GM18508 (cell line): ENCODE measurements around the gene FPGS.
"Not testable (repeated sequence)": the region's sequence is repeated elsewhere in the genome, so short reads cannot be mapped to it uniquely, and the experiment has no call there.

Source experiments
- ATAC-seq: cut with Tn5 transposase; IDR thresholded peaks from one replicate; pipeline ENCODE4 v1.9.1; 2021; ENCODE audit warnings: moderate number of reproducible peaks; ENCODE audit not compliant: insufficient read depth, unreplicated experiment

The FPGS gene, protein sequence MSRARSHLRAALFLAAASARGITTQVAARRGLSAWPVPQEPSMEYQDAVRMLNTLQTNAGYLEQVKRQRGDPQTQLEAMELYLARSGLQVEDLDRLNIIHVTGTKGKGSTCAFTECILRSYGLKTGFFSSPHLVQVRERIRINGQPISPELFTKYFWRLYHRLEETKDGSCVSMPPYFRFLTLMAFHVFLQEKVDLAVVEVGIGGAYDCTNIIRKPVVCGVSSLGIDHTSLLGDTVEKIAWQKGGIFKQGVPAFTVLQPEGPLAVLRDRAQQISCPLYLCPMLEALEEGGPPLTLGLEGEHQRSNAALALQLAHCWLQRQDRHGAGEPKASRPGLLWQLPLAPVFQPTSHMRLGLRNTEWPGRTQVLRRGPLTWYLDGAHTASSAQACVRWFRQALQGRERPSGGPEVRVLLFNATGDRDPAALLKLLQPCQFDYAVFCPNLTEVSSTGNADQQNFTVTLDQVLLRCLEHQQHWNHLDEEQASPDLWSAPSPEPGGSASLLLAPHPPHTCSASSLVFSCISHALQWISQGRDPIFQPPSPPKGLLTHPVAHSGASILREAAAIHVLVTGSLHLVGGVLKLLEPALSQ

DNA sequence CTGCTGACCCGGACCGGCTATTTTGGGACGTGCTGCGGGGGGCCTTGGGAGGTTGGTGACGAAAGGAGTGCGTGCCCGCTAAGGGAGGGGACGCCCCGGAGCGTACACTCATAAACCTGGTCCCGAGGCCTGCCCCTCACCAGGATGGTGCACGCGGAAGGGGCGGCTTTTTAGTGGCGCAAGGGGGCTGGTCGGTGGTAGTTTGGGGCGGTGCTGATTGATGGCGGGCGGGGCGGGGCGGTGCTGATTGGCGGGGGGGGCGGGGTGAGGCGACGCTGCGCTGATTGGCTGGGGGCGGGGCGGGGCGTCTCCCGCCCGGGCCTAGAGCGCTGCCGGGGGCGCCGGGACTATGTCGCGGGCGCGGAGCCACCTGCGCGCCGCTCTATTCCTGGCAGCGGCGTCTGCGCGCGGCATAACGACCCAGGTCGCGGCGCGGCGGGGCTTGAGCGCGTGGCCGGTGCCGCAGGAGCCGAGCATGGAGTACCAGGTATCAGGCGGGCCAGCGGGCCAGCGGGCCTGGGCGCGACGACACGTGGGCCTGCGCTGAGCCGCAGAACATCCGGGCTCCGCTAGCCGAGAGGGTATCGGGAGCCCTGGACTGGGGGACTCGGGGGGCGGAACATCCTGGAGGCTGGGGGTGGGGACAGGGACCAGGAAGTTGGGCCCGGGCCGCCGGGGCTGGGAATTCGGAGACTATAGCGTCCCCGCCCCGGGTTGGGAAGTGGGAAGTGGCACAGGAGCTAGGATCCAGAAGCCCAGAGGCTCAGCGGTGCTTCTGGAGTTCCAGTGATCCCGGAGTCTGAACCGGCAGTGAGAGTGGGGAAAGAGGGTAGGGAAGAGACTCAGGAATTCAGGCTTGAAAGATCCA, at the start of gene FPGS:
FPGS (plus strand) TSS at position 307 of the 868 bp plus-strand sequence; CDS start at position 350, 43 bp downstream.
- ATAC-seq, result no peak

DNA sequence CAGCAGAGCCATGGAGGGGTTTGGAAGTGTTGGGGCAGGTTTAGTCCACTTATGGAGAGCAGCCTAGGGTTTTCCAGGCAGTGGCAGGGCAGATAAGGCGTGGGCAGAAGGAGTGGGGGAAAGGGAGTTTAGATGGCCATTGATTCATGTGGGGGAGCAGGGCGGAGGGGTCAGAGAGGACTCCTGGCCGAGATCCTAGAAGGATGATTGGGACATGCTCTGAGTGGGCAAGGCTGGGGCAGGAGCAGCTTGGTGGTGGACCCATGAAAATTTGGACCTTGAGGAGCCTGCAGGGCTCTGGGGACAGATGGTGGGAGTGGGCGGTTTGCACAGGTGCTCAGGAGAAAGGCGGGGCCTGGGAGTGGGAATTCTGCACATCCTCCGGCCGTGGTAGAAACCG, 49.5 kb upstream of the FPGS start:
- no peak for ATAC-seq

DNA sequence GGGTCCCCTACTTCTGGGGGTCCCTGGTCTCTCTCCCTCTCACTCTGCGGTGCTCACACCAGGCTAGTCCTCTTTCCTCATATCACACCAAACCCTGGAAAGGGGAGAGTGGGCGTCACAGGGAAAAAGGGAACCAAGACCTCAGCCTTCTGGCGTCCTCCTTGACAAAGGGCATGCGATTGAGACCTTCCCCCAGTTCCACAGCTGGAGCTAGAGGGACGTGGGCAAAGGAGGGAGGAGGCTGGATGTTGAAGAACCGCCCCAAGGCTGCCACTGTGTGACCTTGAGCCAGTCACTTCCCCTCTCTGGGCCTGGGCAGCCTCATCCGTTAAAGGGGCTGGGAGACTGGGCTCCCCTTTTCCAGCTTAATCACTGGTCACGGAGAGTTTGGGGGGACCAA, 49.1 kb upstream of the FPGS start:
- no peak for ATAC-seq

DNA sequence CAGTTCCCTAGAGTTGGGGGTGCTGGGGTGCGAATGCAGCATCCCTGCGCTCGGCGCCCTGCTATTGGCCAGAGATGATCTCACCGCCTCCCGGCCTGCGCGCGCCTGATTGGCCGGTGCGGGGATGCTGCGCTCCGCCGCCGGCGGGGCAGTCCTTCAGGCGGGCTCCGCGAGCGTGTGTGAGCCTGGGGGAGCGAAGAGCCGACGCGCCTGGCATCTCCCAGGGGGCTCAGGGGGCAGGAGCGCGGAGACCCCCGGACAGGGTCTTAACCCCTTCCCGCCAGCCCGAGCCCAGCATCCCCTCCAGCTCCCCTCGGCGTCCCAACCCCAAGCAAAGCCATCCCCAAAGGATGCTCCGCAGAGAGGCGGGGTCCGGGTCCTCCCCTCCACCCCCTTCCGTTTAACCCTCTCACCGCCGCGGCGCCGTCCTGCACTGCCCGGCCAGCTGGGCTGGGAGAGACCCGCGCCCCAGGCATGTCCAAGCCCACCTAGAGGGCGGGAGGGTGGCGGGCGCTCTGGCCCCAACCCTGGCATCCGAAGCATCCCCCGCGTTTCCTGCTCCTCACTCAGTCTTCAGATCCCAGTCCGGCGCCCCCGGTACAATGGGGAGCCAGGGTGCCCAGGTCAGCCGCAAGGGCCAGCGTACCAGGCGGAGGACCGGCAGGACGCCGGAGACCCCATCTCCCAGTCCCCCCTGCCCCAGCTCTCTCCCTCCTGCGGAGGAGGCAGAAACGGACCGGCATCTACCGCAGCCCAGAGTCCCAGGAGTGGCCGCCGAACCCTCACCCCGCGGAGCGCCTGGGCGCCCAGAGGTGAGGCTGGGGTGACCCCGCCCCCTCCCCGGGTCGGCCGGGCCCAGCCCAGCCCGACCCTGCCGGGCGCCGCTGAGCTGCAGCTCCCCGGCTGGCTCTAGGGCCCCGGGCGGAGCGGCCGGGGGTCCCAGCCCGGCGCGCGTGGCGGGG, 48.3 kb upstream of the FPGS start:
- ATAC-seq, result no peak

DNA sequence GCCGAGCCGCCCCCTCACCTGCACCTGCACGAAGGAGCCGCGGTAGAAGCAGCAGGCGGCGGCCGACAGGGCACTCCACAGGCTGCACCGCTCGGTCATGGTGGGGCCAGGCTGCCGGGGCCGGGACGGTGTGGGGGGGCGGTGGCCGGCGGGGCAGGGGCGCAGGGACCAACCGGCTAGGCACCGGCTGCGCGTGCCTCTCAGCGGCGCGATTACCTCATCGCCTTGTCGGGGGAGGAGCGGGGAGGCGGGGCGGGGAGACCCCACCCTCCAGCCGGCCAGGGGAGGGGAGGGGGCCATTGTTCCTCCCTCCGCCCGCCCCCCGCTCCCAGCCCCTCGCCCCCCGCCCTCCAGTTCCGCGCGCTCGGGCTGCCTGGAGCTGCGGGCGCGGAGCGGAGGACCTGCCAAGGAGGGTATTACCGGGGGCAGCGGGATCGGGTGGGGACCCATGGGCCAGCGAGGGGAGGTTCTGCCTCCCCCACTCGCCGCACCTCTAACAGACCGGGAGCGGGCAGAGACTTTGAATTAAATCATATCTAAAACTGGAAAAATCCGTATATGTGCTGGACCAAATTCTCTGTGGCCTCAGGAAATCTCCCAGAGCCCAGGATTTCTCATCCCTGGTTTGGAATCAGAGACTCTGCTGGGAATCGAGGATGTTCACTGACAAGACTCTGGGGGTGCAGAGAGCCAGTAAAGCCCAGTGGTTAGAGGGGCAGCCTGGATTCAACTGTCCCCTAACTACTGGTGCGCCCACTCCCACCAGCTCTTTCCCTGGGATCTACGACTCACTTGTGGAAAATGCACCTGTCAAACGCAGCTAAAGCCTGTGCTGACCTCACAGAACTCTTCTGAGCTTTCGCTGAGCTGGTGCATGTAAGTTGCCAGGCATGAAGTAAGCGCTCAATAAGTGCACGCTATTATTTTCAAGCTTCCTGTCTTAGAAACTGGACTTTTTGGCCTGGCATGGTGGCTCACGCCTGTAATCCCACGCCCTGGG, 47.3 kb upstream of the FPGS start:
- ATAC-seq, result no peak

DNA sequence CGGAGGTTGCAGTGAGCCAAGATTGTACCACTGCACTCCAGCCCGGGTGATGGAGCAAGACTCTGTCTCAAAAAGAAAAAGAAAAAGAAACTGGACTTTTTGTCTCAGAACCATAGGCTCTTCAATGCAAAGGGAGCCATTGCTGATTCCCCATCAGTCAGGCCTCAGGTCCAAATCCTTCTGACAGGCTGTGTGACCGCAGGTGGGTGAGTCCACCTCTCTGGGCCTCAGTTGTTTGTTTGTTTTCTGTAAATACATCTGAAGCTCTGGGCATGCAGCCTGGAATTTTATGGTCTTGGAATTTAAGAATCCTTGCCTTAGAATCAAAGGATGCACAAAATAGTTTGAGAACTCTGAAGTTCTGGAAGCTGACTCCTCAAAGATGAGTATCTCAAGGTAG, 46.4 kb upstream of the FPGS start:
- ATAC-seq, result no peak

DNA sequence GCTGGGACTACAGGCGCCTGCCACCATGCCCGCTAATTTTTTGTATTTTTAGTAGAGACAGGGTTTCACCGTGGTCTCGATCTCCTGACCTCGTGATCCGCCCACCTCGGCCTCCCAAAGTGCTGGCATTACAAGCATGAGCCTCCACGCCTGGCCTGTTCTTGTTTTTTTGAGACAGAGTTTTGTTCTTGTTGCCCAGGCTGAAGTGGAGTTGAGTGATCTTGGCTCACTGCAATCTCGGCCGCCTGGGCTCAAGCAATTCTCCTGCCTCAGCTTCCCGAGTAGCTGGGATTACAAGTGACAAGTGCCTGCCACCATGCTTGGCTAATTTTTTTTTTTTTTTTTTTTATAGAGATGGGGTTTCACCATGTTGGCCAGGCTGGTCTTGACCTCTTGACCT, 45.9 kb upstream of the FPGS start:
- not testable (repeated sequence) for ATAC-seq

DNA sequence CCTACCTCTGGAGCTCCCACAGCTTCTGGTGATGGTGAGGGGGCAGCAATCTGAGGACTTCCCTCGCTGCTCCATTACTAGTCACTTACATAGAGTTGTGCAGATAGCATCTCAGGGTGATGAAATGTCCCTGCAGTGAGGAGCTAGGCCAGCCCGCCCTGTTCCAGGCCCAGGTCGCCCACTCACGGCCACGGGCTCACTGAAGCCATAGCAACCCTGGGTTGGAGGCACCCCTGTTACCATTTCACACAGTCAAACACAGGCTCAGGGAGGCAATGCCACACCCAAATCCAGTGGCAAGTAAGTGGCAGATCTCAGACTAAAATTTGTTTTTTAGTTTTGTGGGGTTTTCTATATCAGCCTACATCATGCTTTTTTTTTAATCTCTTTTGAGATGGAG, 43.8 kb upstream of the FPGS start:
- no peak for ATAC-seq

DNA sequence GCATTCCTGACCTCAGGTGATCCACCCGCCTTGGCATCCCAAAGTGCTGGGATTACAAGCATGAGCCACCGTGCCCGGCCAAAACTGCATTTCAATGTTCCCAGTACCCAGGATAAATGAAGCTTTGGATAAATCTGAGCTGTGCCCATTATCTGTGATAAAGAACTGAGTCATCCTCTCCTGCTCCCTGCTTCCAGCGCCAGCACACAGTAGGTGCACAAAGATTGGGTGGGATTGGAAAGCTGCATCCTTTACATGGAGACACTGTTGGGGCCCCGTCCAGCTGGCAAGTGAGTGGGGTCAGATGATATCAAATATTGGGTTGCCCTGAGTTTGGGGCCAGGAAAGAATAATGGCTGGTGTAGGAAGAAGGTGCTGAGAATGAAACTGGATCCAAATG, 41.6 kb upstream of the FPGS start:
- no peak for ATAC-seq

DNA sequence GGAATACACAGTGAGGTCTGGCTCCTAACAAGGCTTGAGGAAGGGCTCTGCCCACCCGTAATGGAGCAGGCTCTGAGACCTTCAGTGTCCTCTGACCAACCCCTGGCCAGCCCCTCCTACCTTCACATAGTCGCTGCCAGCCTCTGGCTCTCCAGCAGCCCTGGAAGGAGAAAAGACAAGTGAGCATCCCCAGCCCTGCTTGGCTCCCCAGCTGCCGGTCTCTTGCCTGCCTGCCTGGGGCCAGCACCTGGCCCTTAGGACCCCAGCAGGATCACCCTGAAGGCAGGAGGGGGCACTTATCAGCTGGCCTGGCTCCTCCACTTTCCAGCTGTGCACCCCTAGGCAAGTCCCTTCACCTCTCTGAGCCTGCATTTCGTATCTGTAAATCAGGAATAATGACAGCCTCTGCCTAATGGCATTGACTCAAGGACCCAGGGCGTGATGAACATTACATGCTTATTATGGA, 41.2 kb upstream of the FPGS start:
- no peak for ATAC-seq

DNA sequence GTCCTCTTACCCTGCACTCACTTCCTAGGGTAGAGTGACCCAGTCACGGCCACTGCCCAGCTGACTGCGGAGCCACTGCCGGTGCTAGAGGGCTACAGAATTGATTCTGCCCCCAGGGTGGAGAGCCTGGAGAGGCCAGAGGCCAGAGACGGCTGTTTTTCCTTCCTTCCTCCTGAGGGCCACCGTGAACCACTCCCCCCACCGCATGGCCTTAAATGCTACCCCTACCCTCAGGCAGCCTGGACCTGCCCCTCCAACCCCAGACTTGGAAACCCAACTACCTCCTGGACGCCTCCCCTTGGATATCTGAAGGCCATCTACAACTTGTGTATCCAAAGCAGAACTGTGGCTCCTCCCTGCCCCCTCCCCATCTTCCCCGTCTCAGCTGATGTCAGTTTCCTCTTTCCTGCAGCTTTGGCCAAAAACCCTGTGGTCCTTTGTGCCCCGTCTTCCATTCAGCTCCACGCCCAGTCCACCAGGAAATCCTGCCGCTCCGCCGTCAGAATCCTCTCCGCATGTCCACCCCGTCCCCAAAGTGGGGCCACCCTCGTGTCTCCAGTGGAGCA, 40.5 kb upstream of the FPGS start:
- no peak for ATAC-seq

DNA sequence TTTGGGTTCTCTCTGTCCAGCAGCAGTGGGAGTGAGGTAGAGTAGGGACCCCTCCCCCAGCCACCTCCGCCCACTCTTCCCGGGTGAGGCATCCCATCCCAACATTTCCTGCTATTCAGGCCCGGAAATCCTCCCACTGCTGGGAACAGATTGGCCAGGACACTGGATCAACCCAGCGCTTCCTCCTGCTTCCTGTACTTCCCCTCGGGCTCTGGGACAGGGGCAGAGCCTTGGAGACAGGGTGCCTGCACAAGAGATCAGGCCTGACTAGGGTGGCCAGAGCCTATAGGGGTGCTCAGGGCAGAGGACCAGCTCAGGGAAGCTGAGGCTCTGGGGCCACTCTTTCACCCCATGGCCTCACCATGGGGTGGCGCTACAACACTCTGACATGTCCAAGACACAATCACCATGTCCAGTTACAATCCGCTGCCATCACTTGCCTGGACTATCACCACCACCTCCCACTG, 38.7 kb upstream of the FPGS start:
- no peak for ATAC-seq

DNA sequence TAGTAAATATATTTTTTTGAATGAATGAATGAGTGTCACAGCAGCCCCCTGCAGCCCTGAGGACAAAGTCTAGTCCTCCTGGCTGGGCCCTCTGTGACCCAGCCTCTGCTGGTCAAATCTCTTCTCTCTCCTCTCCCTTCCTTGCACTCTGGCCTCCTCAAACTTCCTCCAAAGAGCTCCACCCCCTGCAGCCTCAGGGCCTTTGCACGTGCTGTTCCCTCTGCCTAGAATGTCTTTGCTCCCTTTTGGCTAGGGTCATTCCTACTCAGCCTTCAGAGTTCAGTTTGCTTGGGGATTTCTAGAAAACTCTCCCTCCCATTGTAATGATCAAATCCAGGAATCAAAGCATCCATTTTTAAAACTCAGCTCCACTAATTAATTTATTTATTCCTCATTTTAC, 37.3 kb upstream of the FPGS start:
- no peak for ATAC-seq

DNA sequence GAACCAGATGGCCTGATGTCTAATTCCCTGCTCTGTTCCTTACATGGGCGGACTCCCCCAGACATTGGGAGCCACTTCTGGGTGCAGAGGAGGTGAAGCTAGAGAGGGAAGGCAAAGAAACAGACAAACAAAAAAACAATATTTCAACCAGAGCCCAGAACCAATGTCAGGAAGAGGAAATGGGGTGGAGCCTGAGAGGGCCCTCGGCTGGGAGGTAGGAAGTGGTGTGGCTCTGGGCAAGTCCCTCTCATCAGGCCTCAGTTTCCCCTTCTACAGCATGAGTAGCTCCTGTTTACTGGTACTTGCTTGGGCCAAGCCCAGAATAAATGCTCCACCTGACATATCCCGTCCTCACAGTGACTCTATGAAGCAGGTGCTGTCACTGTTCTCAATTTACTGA, 35.3 kb upstream of the FPGS start:
- ATAC-seq, result no peak

DNA sequence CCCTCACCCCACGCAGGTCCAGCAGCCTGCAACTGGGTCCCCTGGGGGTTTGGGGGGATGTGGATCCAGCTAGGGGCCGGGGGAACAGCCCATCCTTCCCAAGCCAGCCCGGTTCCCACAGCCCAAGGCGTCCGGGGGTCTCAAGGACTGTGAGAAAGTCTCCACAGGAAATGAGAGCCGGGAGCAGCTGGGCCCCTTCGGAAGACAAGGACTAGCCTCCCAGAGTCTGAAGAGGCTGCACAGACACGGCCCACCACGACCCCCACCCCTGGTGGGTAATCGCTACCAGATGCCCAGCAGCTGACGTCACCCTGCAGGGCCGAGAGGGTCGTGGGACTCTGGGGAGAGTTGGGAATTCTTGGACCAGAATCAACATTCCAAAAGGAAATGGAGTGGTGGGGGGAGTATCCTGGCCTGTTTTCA, 34.8 kb upstream of the FPGS start:
- no peak for ATAC-seq

DNA sequence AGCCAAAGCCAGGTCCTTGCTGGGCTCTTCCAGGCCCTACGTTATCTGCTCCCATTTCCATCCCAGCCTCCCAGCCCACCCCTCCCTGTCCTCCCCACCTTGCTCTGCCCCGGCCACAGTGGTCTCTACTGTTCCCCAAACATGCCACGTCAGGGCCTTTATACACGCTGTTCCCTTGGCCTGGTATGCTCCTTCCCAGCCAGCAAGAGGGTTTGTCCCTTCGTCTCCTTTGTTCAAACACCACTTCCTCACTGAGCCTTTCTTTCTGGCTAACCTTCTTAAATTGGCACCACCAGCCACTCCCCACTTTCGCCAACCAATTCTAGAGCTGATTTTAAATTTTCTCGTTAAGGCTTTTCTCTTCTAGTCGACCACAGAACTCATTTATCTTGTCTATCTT, 34.0 kb upstream of the FPGS start:
- no peak for ATAC-seq

DNA sequence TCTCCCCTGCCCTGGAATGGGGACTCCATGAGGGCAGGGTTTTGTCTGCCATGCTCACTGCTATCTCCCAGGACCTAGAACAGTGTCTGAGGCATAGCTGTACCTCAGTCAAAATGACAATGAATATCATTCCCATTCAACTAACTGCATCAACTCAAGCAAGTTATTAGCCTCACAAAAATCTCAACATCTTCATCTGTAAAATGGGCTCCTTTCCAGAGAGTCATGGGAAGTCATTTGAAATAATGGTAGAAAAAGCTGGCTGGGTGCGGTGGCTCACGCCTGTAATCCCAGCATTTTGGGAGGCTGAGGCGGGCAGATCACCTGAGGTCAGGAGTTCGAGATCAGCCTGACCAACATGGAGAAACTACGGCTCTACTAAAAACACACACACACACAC, 33.6 kb upstream of the FPGS start:
- ATAC-seq, result no peak

DNA sequence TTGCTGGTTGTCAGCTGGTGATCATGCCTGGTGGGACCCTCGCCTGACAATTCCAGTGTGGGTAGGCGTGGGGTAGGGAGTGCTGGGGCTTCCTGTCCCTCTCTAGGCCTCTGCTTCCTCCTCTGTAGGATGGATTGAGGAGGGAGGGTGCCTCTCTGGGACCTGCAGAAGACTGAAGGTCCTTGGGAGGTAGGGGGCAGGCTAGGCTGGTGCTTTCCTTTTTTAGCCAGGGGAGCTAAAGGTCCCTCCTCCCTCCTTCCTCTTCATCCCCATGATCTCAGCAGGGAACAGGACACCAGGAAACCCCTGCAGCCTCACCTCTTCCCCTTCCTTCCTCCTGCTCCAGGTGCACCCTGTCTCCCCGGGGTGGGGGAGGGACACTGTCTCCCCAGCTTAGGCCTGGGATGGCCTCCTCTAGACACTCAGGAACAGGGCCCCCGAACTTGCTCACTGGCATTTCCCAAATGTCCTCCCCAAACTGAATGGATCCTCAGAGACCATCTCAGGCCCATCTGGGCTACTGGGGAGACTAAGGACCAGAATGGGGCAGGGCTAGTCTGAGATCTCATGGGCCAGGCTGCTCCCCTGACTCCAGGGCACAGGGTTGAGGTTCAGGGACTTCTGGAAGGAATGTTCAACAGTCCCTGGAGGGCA, 32.6 kb upstream of the FPGS start:
- ATAC-seq, result no peak
